ENCODE measurements around the gene FAM83B.
"Not testable (repeated sequence)": the region's sequence is repeated elsewhere in the genome, so short reads cannot be mapped to it uniquely, and the experiment has no call there.

FAM83B gene

GRCh38 chr6:54900666-54901065 is 54.1 kb downstream of the FAM83B start:
- no peak for DNase-seq

- DNase-seq: no peak
These were observed 57.3 kb downstream of the FAM83B start for GRCh38 chr6:54903884-54904283.

GRCh38 chr6:54907355-54907754 is 60.8 kb downstream of the FAM83B start:
- DNase-seq: no peak

- no peak for DNase-seq
These were observed 62.6 kb downstream of the FAM83B start for GRCh38 chr6:54909184-54909583.

- DNase-seq: no peak
These were observed 63.9 kb downstream of the FAM83B start for GRCh38 chr6:54910431-54910884.

GRCh38 chr6:54910921-54911320 is 64.3 kb downstream of the FAM83B start:
- DNase-seq: no peak

GRCh38 chr6:54913211-54913610 is 66.6 kb downstream of the FAM83B start:
- DNase-seq: no peak

GRCh38 chr6:54916858-54917257 is 70.3 kb downstream of the FAM83B start:
- no peak for DNase-seq

- no peak for DNase-seq
These were observed 74.1 kb downstream of the FAM83B start for GRCh38 chr6:54920628-54921027.

- no peak for DNase-seq
These were observed 75.3 kb downstream of the FAM83B start for GRCh38 chr6:54921891-54922290.

- DNase-seq: no peak
These were observed 82.8 kb downstream of the FAM83B start for GRCh38 chr6:54929245-54929909.

- no peak for DNase-seq
These were observed 86.1 kb downstream of the FAM83B start for GRCh38 chr6:54932622-54933021.

GRCh38 chr6:54935739-54936138 is 89.2 kb downstream of the FAM83B start:
- peak in 1 of 3 donors; percentile 36 for DNase-seq

- no peak for DNase-seq
These were observed 90.8 kb downstream of the FAM83B start for GRCh38 chr6:54937371-54937770.

- no peak for DNase-seq
These were observed 111.1 kb downstream of the FAM83B start for GRCh38 chr6:54957698-54958097.

GRCh38 chr6:54958446-54958845 is 111.9 kb downstream of the FAM83B start:
- no peak for DNase-seq

GRCh38 chr6:54959820-54960219 is 113.2 kb downstream of the FAM83B start:
- DNase-seq: no peak

- not testable (repeated sequence) for DNase-seq
These were observed 114.8 kb downstream of the FAM83B start for GRCh38 chr6:54961372-54961771.

GRCh38 chr6:54970337-54970736 is 123.8 kb downstream of the FAM83B start:
- DNase-seq: peak in 1 of 3 donors; percentile 3

GRCh38 chr6:54971825-54972224 is 125.3 kb downstream of the FAM83B start:
- no peak for DNase-seq

- DNase-seq: not testable (repeated sequence)
These were observed 132.6 kb downstream of the FAM83B start for GRCh38 chr6:54979161-54979560.

GRCh38 chr6:54980511-54981275 is 134.1 kb downstream of the FAM83B start:
- DNase-seq: no peak

- no peak for DNase-seq
These were observed 134.7 kb downstream of the FAM83B start for GRCh38 chr6:54981276-54981609.

- no peak for DNase-seq
These were observed 135.1 kb downstream of the FAM83B start for GRCh38 chr6:54981647-54982046.

All from suppressor macrophage treated with lipopolysaccharide for 1 hour (primary cell).